NCI-H2196 treated with DMSO at 0.1 percent for 48 hours (cell line): Measurements from ENCODE around the gene METRNL.

Source experiments
- DNase-seq: peaks from one replicate; lab custom pipeline; 2025; ENCODE audit not compliant: unreplicated experiment; lab: John Stamatoyannopoulos, UW

The METRNL gene

GRCh38 chr17:83089328-83090132 lies 10.1 kb downstream of the METRNL start:
- no peak for DNase-seq

- DNase-seq: no peak
Observed at GRCh38 chr17:83090444-83091256, 11.2 kb downstream of the METRNL start.

- no peak for DNase-seq
Observed at GRCh38 chr17:83091257-83092141, 12.1 kb downstream of the METRNL start.

- DNase-seq: no peak
Observed at GRCh38 chr17:83092186-83092585, 12.8 kb downstream of the METRNL start.

- DNase-seq: no peak
Observed at GRCh38 chr17:83092931-83093330, 13.5 kb downstream of the METRNL start.

GRCh38 chr17:83093506-83093905 lies 14.1 kb downstream of the METRNL start:
- DNase-seq: no peak

- DNase-seq: no peak
Observed at GRCh38 chr17:83094291-83094690, 14.9 kb downstream of the METRNL start.

- no peak for DNase-seq
Observed at GRCh38 chr17:83095016-83095415, 15.6 kb downstream of the METRNL start.

GRCh38 chr17:83096401-83097224 lies 17.2 kb downstream of the METRNL start:
- peak; percentile 51 for DNase-seq

GRCh38 chr17:83097831-83098230 lies 18.4 kb downstream of the METRNL start:
- DNase-seq: no peak

- no peak for DNase-seq
Observed at GRCh38 chr17:83098241-83099085, 19.1 kb downstream of the METRNL start.

- no peak for DNase-seq
Observed at GRCh38 chr17:83099086-83099555, 19.7 kb downstream of the METRNL start.

GRCh38 chr17:83099570-83100181 lies 20.3 kb downstream of the METRNL start:
- no peak for DNase-seq

- no peak for DNase-seq
Observed at GRCh38 chr17:83100220-83100852, 20.9 kb downstream of the METRNL start.

GRCh38 chr17:83100853-83101391 lies 21.5 kb downstream of the METRNL start:
- DNase-seq: no peak

- DNase-seq: peak; percentile 28
Observed at GRCh38 chr17:83101805-83102480, 22.5 kb downstream of the METRNL start.

- no peak for DNase-seq
Observed at GRCh38 chr17:83103200-83103942, 24.0 kb downstream of the METRNL start.
